ENCODE results near the gene STPG3. TPM values are rescaled to one million over a fixed set of nuclear protein-coding genes. Genes with fewer than 3 reads are reported as not detected.

Gene STPG3
- polyA plus RNA-seq, 1 experiment = not detected

GRCh38 chr9:137278721-137279711, 27.9 kb downstream of the STPG3 start:
- ChIA-PET CTCF (no interaction called here), POLR2A (no interaction called here)
- peak overlapping the region; percentile 88 for H3K4me3 ChIP-seq (ENCODE audit: low read depth, low read length)

GRCh38 chr9:137279741-137280473, 28.8 kb downstream of the STPG3 start:
- TF ChIP-seq CTCF (IDR thresholded peaks at IDR 0.05; ENCODE audit: insufficient read depth, low read depth, low read length) = no peak
- no peak for DNase-seq (ENCODE audit: low read depth)
- no peak overlapping the region for H3K4me3 ChIP-seq (ENCODE audit: low read depth, low read length)
- POLR2A ChIA-PET = no interaction called here
- peaks cover 18% of the 10 kb centered on the region for H3K36me3 ChIP-seq (ENCODE audit: control insufficient read depth, insufficient read depth, low read length)
- H3K27me3 ChIP-seq (ENCODE audit: control insufficient read depth, insufficient read depth, low read length) = no peaks in the 10 kb centered on the region
- CTCF ChIA-PET = no interaction called here

More at GRCh38 chr9:137278721-137279711, 27.9 kb downstream of the STPG3 start:
- no peak for DNase-seq (ENCODE audit: low read depth)
- TF ChIP-seq CTCF (IDR thresholded peaks at IDR 0.05; ENCODE audit: insufficient read depth, low read depth, low read length) = no peak
- Histone ChIP-seq H3K36me3 (ENCODE audit: control insufficient read depth, insufficient read depth, low read length) (peaks cover 19% of the 10 kb centered on the region), H3K27me3 (ENCODE audit: control insufficient read depth, insufficient read depth, low read length) (no peaks in the 10 kb centered on the region)

- POLR2A ChIA-PET = no interaction called here
- no peak for DNase-seq (ENCODE audit: low read depth)
- CTCF ChIA-PET = no interaction called here
- Histone ChIP-seq H3K4me3 (ENCODE audit: low read depth, low read length) (no peak overlapping the region), H3K36me3 (ENCODE audit: control insufficient read depth, insufficient read depth, low read length) (peaks cover 18% of the 10 kb centered on the region), H3K27me3 (ENCODE audit: control insufficient read depth, insufficient read depth, low read length) (no peaks in the 10 kb centered on the region)
- no peak for TF ChIP-seq CTCF (IDR thresholded peaks at IDR 0.05; ENCODE audit: insufficient read depth, low read depth, low read length)
Measured at GRCh38 chr9:137280474-137281344, 29.6 kb downstream of the STPG3 start.

- no peak for DNase-seq (ENCODE audit: low read depth)
- ChIA-PET CTCF (interaction anchor here (0.6 to 1.4 kb wide), 2 partner anchors 45 to 163 kb away, joined by 4 read pairs; no protein-coding TSS in a partner anchor), POLR2A (no interaction called here)
- H3K36me3 ChIP-seq (ENCODE audit: control insufficient read depth, insufficient read depth, low read length) = peaks cover 18% of the 10 kb centered on the region
- H3K4me3 ChIP-seq (ENCODE audit: low read depth, low read length) = no peak overlapping the region
- H3K27me3 ChIP-seq (ENCODE audit: control insufficient read depth, insufficient read depth, low read length) = no peaks in the 10 kb centered on the region
- TF ChIP-seq CTCF (IDR thresholded peaks at IDR 0.05; ENCODE audit: insufficient read depth, low read depth, low read length) = no peak
Measured at GRCh38 chr9:137281345-137282116, 30.4 kb downstream of the STPG3 start.

All from BJ (cell line).